NCI-H510A treated with DMSO at 0.1 percent for 48 hours (cell line): ENCODE results near the gene TFDP2.
"Not testable (repeated sequence)": the region's sequence is repeated elsewhere in the genome, so short reads cannot be mapped to it uniquely, and the experiment has no call there.

Experiments
- DNase-seq: peaks from one replicate; lab custom pipeline; 2025; lab: John Stamatoyannopoulos, UW

TFDP2 gene

DNA sequence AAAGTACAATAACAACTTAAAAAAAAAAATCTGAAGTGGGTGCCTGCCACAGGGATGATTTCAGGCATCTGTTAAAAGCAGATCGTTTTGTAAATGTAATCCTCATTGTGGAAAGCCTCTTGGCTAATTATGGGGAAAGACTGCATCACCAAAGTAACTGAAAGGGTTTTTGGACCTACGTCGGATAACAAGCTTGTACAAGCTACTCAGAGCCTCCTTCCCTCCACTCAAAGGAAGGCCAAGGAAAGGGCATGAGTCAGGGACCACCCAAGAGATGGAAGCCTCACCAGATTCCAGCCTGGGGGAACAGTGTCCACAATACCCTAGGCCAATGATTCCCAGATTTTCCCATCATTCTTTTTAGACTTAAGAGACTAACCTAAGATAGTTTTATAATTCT lies 188.6 kb downstream of the TFDP2 start:
- DNase-seq: no peak

DNA sequence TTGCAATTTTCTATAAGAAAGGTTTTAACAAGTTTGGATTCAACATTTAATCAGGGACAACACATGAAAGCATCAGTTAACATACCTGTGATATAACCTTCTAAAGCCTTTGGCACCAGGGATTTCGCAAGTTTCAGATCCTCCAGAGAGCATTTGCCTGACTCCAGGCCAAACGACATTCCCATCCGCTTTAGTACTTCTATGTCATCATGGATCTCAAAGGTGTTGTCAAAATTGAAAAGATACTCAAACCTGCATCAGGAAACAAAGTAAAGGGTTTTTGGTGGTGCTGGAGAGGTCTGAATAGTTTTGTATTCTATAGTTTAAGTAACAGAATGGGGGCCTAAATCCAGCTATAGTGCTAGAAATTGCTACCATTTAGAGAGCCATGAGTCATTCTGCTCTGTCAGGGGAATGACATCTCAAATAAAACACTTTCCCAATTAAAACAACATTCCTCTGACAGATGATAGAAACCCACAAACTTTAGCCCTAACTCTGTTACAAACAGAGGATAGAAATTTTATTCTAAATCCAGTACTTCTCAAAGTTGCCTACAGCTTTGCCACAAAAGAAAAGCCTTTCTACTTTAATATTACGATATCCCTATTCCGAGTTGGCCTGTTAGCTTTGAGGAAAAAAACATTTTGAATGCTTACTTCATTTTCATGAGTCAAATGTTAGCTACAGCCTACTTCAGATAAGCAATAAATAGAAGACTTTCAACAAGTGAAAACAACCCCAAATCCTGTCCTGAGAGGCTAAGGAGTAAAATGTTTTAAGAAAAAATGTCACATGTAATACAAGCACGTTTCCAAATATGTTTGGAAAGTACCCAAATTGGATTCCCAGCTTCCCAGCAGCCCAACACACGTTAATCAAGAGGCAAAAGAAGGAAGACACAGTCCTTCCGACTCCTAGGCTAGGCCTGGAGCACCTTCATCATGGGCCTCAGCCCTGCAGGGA lies 189.5 kb downstream of the TFDP2 start:
- DNase-seq: no peak

DNA sequence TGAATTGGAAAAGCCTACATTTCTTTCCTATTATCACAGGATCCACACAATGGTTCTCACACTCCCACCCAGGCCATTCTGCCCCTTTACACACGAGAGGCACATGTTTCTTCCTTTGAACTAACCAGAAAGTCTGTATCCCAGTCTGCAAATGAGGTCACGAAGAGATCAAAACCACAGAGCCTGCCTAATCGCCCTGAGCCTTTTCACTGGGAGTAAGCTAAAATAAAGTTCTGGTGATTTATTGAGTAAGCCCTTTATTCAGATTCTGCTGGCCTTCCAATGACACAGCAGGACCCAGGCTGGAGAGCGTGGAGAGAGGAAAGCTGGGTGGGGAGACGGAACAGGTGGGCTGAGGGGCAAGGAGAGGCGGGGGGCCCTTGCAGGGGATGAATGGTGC lies 194.2 kb downstream of the TFDP2 start:
- DNase-seq: no peak

DNA sequence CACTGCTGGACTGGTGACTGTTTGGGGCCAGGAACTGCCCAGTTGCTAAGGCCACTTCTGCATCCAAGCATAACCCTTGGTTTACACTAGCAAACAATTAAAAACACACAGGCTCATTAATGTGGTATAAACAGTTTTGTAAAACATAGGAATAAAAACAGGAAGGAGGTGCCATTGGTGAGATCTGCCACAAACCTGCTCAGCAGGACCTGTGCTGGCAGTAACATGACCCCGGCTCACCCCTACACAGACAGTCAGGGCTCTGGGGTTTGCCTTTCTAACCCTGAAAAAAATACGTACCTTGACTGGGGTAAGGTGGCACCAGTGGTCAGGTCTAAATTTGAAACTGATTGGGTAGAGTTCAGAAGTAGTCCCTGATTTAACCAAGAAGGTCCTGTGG lies 196.7 kb downstream of the TFDP2 start:
- DNase-seq: no peak

DNA sequence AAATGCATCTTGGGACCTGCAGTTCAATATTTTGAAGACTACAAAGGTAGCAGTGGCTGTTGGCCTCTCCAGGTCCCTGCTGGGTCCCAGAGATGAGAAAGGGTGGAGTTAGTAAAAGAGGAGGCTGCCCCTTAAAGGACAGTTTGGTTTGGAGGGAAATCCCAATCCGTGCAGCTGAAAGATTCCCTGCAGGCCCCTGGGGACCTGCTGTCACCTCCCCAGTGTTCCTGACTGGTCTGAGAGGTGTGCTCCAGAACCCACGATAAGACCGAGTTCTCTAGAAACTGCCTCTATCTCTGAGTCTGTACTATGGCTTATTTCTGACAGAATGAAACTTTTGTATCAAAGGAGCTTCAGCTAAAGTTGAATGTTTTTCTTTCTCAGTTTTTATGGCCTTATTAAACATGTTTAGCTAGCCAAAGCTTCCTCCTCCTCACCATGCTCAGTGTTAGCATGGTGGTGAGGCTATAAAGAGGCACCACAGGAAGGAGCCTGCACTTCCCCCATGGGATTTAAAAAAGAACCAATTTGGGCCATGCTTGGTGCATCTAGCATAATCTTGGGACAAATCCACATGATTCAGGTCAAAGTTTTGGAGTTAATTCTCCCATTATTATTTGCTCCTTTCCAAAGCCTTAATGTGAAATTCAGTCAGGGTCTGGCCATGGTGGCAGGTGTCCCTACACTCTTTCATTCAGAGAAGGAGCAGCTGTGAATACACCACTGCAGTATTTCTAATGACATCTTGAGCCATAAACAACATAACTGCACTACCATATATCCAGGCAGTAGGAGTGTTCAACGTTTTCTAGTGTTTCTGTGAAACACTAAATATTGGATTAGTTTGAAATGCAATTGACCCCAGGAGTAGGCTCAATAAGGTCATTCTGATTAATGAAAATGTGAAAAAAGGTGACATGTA lies 198.5 kb downstream of the TFDP2 start:
- DNase-seq: no peak

DNA sequence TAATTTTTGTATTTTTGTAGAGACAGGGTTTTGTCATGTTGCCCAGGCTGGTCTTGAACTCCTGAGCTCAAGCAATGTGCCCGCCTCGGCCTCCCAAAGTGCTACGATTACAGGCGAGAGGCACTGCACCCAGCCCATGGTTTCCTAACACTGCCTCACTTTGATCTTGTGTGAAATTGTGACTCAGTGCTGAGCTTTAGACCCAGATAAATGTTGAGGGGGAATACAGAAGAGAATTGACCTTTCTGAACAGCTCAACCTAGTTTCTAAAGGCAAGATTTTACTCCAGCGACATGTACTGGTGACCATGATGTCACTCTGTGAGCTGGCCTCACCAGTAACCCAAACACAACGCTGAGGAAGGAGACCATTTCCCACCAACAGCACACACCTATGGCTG lies 199.4 kb downstream of the TFDP2 start:
- DNase-seq: no peak

DNA sequence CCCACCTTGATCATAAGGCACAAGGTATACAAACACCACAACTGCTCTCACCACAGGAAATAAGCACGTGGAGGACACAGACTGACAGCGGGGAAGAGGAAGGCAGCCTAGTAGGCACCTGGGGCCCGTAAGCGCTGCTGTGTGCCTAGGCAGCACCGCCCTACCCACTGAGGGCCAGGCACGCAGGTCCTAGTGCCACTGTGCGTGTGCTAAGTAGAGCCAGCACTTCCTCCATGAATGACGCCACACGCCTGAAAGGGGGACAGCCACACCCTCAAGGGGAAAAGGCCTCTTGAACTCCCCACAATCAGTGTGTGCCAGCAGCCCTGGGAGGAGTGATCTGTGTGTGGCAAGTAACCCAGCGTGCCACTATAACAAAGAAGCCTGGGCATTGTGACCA lies 199.9 kb downstream of the TFDP2 start:
- DNase-seq: no peak

DNA sequence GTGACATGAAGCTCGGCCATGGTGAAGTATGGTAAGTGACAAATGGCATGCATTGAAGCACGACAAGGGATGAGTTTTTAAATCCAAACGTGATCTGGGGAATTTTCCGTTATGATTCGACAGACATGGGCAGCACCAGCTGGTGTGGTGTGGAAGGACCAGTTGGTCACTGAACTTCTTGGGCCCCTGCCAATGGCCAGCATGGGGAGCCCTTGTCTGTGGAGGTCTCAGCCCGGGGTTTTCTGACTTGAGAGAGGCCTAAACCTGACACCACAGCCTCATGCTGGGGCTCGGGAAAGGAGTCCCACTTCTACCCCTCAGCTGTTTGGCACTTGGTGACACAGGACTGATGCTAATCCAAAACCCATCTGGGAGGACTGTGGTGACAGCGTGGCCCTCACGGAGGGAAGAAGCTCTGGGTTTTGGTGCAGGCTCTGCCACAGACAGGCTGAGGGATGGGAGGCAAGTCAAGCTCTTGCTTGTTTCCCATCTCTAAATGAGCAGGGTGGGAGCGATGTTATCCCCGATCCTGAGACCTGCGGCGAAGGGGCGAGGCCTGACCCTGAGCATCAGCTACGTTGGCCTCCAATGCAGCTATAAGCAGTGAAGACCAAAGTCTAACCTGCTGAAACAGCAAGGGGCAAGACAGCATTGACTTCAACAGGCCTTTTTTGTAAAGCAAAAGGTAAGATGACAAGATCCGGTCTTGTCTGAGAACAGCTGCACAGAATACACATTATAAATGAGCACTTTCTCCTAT lies 203.4 kb downstream of the TFDP2 start:
- no peak for DNase-seq

DNA sequence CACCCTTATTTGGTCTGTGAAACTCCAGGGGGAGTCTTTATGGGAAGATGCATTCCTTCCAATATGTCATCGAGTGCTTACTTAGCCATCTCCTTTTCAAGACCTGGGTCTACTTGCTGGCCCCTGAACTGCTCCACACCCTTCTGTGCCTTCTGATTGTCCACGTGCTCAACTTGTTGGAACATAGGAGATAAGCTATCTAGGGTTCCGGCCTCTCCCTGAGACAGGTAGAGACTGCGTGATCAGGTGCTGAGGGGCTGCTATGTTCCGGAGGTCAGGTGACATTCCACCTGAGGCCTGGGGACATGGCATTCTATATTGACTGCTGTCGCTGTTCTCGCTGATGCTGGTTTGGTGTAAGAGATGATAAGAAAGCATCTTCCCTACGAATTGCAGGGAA lies 207.3 kb downstream of the TFDP2 start:
- DNase-seq: no peak

DNA sequence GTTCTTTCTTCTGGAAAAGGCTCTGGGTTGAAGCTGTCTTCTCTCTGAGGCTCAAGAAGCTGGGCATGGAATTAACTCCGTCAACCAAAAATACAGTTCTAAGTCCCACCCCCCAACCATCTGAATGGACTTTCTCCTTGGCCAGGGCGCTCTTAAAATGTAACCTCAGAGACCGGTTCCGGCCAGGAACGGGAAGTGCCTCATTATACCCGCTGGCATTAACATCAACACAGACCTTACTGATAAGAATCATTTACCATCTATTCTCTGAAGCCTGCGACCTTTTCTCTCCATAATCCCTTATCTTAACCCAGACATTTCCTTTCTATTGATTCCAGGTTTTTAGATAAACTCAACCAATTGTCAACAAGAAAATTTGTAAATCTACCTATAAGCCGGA lies 208.3 kb downstream of the TFDP2 start:
- no peak for DNase-seq

DNA sequence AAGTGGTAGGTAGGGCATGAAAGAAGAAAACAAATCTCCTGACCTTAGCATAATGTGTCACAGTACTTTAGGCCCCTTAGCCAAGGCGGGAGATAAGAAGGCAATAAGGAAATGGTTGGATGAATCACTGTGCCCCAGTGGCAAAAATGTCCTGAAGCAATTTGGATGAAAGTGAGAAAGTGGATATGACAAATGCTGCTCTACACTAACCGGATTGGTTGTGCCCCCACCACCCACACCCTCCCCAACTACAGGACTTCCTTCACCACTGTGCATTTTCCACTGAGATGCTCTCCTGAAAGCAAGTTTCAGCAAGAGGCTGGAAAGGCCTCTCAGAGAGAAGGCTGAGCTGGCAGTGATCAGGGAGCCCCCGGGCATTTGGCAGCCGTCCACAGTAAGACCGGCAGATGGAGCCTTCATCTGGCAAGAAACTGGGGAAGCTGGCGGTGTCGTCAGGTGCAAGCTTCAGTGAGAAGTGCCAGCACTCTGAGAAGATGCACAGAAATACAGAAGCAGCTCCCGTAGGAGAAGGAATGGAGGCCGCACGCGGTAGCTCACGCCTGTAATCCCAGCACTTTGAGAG lies 209.1 kb downstream of the TFDP2 start:
- DNase-seq: no peak

DNA sequence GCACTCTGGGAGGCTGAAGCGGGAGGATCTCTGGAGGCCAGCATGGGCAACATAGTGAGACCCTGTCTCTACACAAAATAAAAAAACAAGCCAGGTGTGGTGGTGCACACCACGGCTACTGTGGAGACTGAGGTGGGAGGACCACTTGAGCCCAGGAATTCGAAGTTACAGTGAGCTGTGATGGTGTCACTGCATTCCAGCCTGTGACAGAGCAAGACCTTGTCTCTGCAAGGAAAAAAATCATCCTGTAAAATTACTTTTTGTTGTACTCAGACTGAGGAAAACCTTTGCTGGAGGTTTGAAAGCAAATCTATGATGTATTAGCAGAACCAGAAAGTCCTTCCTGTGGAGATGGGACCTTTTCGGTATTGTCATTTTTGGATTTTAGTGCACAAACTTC lies 209.6 kb downstream of the TFDP2 start:
- DNase-seq: no peak

DNA sequence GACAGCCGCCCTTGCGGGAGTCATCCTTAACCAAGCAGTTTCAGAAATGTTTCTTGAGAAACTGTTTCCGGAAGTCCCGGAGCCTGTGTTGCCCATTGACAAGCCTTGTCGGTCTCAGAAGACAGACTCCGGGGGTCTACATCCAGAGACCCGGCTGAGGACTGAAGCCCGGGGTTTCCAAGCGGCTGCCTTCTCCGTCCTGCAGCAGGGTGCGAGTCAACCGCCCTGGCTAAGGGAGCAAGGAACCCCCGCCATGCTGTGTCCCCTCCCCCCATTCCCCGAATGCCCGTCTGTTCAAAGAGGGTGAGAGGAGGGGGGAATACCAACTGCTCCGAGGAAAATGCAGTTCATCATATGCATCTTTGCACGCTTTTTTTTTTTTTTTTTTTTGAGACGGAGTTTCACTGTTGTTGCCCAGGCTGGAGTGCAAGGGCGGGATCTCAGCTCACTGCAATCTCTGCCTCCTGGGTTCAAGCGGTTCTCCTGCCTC lies 211.3 kb downstream of the TFDP2 start:
- no peak for DNase-seq

DNA sequence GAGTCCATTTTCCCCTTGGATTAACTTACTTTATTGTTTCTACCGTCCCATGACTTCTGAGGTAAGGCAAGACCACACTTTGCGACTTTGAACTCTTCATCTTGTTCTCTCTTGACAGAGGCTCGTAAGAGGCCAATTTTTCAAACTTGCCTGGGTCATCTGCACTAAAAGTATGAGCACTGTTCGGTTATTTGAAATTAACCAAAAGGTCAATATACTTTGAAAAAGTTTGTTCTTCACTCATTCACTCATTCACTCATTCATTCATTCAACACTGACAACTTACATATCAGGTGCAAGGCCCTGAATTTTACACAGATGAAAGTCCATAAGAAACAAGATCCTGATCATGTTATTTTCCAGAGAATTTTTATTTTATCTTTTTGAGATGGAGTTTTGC lies 215.0 kb downstream of the TFDP2 start:
- no peak for DNase-seq

DNA sequence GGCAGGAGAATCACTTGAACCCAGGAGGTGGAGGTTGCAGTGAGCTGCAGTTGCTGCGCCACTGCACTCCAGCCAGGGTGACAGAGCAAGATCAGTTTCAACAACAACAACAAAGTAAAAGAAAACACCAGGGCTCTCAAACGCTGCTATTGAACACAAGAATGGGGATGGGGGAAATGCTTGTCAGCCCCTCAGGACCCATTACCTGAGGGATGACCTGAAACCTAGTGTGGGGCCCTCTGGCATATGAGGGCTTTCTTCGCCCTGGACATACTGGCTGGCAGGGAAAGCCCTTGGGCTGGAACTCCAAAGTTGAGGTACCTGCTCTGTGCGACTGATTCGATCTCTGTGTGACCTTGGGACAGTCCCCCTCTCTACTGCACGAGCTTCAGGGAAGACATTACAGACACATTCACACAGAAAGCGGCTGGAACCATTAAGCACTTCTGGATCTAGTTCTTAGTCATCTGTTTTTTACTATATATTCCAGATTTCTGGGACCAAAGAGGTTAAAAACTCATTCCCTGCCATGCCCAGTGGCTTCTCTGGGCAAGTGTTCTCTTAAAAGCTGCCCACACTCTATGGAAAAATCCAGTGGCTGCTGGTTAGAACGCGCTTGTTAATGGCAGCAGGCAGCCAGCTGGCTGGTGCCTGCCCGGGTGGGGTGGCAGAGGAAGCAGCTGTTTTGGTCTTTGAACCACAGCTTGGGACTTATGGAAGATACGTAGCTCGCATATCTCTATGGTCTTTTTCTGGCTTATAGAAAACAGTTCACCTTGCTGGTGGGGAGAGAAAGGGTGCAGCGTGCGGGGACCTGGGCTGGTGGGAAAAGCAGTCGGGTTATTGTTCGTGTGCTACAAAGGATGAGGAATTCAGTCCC lies 215.7 kb downstream of the TFDP2 start:
- DNase-seq: no peak

DNA sequence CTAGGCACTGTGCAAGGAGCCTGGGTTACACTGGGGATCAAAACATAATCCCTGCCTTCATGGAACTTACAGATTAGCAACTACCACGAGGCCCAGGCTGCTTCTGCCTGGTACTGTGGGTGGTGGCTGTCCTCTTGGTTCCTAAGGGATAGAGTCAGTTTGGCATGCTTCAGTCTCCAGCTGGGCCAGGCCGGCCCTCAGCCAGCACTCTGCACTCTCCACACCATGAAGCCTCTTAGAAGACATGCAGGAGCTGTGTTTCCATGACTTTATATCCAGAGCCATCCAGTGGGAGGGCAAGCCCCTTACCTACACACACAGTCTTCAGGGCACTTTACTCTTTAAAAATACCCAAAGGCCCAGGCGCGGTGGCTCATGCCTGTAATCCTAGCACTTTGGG lies 218.5 kb downstream of the TFDP2 start:
- no peak for DNase-seq

DNA sequence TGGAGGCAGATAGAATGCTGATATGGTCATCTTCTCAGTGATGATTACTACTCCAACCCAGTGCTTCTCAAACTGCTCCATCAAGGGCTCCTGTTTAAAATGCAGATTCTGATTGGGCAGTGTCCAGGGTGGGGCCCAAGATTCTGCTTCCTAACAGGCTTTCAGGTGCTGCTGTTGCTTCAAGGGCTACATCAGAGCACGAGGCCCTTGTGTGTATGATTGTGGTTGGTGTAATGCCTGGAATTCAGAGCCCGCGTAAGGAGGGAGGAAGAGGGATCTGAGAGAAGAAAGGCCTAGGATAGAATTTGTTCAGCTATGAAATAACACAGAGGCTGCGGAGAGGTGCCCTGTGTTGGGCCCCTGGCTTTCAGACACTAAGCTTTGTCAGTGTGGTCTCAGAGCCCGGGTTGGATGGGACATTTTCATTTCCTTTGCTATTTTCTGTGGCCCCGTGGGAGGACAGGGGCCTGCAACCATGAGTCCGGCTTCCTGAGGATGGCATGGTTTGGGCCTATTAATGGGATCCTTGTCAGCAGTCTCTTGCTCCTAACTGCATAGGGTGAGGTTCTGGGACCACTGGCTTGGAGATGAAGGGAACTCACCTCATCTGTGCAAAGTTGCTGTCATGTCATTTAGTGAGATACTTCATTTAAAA lies 219.9 kb downstream of the TFDP2 start:
- DNase-seq: no peak

DNA sequence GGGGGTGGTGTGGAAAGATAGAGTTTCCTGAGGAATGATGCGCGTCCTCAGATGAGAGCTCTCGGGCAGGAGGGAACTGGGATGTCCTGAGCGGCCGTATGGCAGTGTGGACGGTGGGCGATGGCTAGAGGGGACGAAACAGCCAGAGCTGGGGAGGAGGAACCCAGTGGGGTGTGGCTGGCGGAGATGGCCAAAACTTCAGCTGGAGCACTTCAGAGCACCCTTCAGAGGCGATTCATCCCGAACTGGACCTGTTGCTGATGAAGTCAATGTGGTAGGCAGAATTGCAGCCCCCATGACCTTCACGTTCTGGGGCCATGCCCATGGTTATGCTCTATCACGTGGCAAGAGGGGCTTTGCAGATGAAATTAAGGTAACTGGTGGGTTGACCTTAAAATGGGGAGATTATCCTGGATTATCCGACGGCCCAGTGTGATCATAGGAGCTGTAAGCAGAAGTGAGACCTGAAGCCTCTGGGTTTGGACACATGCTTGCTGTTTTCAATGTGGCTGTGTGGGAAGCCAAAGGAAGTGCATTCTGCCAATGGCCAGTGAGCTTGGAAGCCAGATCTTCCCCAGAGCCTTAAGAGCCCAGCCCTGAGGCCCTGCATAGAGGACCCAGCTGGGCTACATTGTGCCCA lies 220.6 kb downstream of the TFDP2 start:
- DNase-seq: no peak

DNA sequence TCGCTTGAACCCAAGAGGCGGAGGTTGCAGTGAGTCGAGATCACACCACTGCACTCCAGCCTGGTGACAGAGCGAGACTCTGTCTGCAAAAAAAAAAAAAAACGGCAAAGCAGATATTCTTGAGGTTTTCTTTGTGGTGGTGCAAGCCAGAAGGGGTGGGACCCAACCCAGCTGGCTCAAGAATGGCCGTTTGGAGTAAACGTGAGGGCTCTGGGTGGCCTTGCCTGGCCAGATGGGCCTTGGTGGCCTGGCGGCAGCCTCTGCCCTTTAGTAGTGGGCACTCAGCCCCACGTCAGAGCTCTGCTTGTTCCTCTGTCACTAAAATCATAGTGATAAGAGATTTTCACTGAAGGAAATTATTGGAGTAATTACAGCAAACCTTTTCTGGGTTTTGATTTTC lies 222.4 kb downstream of the TFDP2 start:
- DNase-seq: no peak

DNA sequence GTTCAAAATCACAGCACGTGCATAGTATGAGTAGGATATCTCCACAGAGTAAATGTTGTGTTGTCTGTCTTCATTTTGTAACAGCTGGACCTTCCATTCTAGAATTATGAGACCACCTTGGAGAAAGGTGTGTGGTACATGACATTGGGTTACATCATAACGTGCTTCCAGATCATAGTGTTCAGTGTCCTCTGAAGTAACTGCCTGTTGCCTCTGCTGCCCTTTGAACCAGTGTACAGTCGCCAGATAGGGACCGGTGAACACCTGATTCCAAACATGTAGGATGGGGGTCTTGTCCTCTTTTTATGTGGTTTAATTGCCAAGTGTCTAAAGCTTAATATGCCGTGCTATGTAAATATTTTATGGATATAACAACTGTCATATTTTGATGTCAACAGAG lies 223.7 kb downstream of the TFDP2 start:
- DNase-seq: not testable (repeated sequence)
